Spleen (tissue), 11 donors: ENCODE data around the gene ACR. TPM values are rescaled to one million over a fixed set of nuclear protein-coding genes. Genes with fewer than 3 reads are reported as not detected.

ENCODE experiments used
- DNase-seq: peaks from one replicate; pipeline ENCODE4 v3.0.0-alpha.2; 2020
- H3K27ac ChIP-seq, 8 donors: fragments of 200-600 bp; sonication (generic) in 7 of 8; 1 replicate in 4 of 8; 2 replicates in 4 of 8; pipeline versions ENCODE4 v1.5.0 to v1.8.0; 2016 to 2021; ENCODE audit warnings: inconsistent platforms in 4 of 8, mild to moderate bottlenecking in 4 of 8, moderate library complexity in 1 of 8
- H3K27me3 ChIP-seq, 7 donors: fragments of 200-600 bp; sonication (generic) in 6 of 7; replicated peaks in 1 of 7; 1 replicate in 4 of 7; 2 replicates in 3 of 7; pipeline versions ENCODE4 v1.5.0 to v1.8.0; 2016 to 2021; ENCODE audit warnings: inconsistent platforms in 3 of 7, mild to moderate bottlenecking in 1 of 7
- H3K36me3 ChIP-seq, 6 donors: fragments of 200-600 bp; sonication (generic) in 5 of 6; 1 replicate in 4 of 6; 2 replicates in 2 of 6; pipeline versions ENCODE4 v1.5.0 to v1.8.0; 2016 to 2021; ENCODE audit warnings: inconsistent platforms in 2 of 6
- H3K4me1 ChIP-seq, 6 donors: fragments of 200-600 bp; sonication (generic) in 5 of 6; 1 replicate in 3 of 6; 2 replicates in 3 of 6; pipeline versions ENCODE4 v1.5.0 to v1.8.0; 2016 to 2021; ENCODE audit warnings: inconsistent platforms in 3 of 6
- H3K4me3 ChIP-seq, 8 donors: fragments of 200-600 bp; sonication (generic) in 7 of 8; 1 replicate in 4 of 8; 2 replicates in 4 of 8; pipeline versions ENCODE4 v1.5.0 to v1.8.0; 2016 to 2021; ENCODE audit warnings: inconsistent platforms in 4 of 8, mild to moderate bottlenecking in 4 of 8, moderate library complexity in 2 of 8
- H3K9me3 ChIP-seq, 8 donors: fragments of 200-600 bp; sonication (generic) in 7 of 8; 1 replicate in 4 of 8; 2 replicates in 4 of 8; pipeline versions ENCODE4 v1.5.0 to v1.8.0; 2016 to 2021; ENCODE audit warnings: inconsistent platforms in 4 of 8
- CTCF ChIP-seq, 11 experiments: fragments of 200-600 bp in 7 of 11; fragments of 450-650 bp in 4 of 11; sonication (generic) in 4 of 11; IDR thresholded peaks in 8 of 11; conservative IDR thresholded peaks in 3 of 11; 1 replicate in 7 of 11; 2 replicates in 4 of 11; pipeline versions ENCODE4 v1.4.0 to v1.8.0; 2016 to 2021; ENCODE audit warnings: antibody characterized with exemption in 11 of 11, inconsistent platforms in 4 of 11, mild to moderate bottlenecking in 1 of 11
- POLR2A ChIP-seq, 3 donors: fragments of 450-650 bp; IDR thresholded peaks; one replicate each; pipeline ENCODE4 v1.5.1; 2017; ENCODE audit warnings: antibody characterized with exemption in 3 of 3, mild to moderate bottlenecking in 1 of 3
- POLR2AphosphoS5 ChIP-seq, 3 donors: sonication (generic); formaldehyde crosslinking; IDR thresholded peaks; one replicate each; pipeline ENCODE4 v1.5.1; 2017; ENCODE audit warnings: antibody characterized with exemption in 3 of 3
- WGBS, 5 donors: extraction: QIAGEN DNeasy Blood & Tissue Kit in 3 of 5; methylation state at CpG; one replicate each; pipeline versions ENCODE4 v1.1.5 to v1.1.7; 2013 to 2018; 5-methylcytosine and 5-hydroxymethylcytosine counted together
- intact Hi-C: fragments of 100-400 bp; cut with DNase I; formaldehyde crosslinking; loops from one replicate; pipeline ENCODE4 v1.15.0; 2023; ENCODE audit warnings: low total_unique reads
- polyA plus RNA-seq, 3 donors: library from polyadenylated mRNA; stranded (reverse); fragments of 200-250 nt; gene quantifications; one replicate each; pipeline ENCODE4 v1.2.1, GENCODE V29; 2013
- total RNA-seq, 7 donors: library from RNA; depleted of rRNA in 3 of 7; stranded (reverse); fragments of >200 nt in 3 of 7; fragmentation: NEBNext Ultra II Directional in 4 of 7; extraction: Animal tissue kit (Norgen Biotek cat#: 25700) in 4 of 7; gene quantifications; one replicate each; pipeline versions ENCODE4 v1.1.0 to v1.2.1, GENCODE V29; 2016 to 2021
- donor health status: healthy with polysubstance abuse.
- donor health status: DM: no; HTN: no; CAD: no; lungs with moderate emphysema.
- donor health status: DM: no; HTN: no; CAD: no.
- donor health status: Bipolar disorder and iron deficiency.
- donor health status: healthy.
- donor health status: DM: no; HTN: no; CAD: no.
- donor health status: DM: yes; HTN: yes; CAD: no.

Gene ACR
- total and polyA plus RNA-seq, 10 donors: 0.21 to 12.5 (median 1.7) TPM

GRCh38 chr22:50720301-50721256, 17.4 kb upstream of the ACR start:
- TF ChIP-seq CTCF (IDR thresholded peaks at IDR 0.05 in 8 of 11, conservative IDR thresholded peaks at IDR 0.05 in 3 of 11) (no peak), POLR2AphosphoS5 (IDR thresholded peaks at IDR 0.05) (peak in 2 of 3 donors; percentile 25 to 60), POLR2A (IDR thresholded peaks at IDR 0.05) (no peak)
- DNase-seq: no peak
- WGBS, 5 donors: 48 to 91% (median 77%) methylated on average over 77 to 132 of the region's 132 CpGs

DNA sequence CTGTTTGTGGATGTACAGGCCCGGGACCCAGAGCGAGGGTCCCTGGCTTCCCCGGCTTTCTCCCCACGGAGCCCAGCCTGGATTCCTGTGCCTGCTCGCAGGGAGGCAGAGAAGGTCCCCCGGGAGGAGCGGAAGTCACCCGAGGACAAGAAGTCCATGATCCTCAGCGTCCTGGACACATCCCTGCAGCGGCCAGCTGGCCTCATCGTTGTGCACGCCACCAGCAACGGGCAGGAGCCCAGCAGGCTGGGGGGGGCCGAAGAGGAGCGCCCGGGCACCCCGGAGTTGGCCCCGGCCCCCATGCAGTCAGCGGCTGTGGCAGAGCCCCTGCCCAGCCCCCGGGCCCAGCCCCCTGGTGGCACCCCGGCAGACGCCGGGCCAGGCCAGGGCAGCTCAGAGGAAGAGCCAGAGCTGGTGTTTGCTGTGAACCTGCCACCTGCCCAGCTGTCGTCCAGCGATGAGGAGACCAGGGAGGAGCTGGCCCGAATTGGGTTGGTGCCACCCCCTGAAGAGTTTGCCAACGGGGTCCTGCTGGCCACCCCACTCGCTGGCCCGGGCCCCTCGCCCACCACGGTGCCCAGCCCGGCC, 16.7 kb upstream of the ACR start:
- 79 to 85% (median 81%) methylated on average over 18 to 32 of the region's 32 CpGs for WGBS, 5 donors
- no peaks in the 10 kb centered on the region for H3K9me3 ChIP-seq

More at GRCh38 chr22:50720301-50721256, 17.4 kb upstream of the ACR start:
- peak overlapping the region in 1 of 8 donors; percentile 21 for H3K4me3 ChIP-seq
- peaks cover 0 to 67% (median 0%) of the 10 kb centered on the region in 6 donors for H3K36me3 ChIP-seq
- peaks cover 0 to 86% (median 41%) of the 10 kb centered on the region in 6 donors for H3K4me1 ChIP-seq
- H3K9me3 ChIP-seq: no peaks in the 10 kb centered on the region
- peaks cover 0 to 10% (median 0%) of the 10 kb centered on the region in 7 donors for H3K27me3 ChIP-seq
- intact Hi-C loops: no loop called here
- H3K27ac ChIP-seq: peak overlapping the region in 5 of 8 donors; percentile 23 to 48 (median 43)

DNA sequence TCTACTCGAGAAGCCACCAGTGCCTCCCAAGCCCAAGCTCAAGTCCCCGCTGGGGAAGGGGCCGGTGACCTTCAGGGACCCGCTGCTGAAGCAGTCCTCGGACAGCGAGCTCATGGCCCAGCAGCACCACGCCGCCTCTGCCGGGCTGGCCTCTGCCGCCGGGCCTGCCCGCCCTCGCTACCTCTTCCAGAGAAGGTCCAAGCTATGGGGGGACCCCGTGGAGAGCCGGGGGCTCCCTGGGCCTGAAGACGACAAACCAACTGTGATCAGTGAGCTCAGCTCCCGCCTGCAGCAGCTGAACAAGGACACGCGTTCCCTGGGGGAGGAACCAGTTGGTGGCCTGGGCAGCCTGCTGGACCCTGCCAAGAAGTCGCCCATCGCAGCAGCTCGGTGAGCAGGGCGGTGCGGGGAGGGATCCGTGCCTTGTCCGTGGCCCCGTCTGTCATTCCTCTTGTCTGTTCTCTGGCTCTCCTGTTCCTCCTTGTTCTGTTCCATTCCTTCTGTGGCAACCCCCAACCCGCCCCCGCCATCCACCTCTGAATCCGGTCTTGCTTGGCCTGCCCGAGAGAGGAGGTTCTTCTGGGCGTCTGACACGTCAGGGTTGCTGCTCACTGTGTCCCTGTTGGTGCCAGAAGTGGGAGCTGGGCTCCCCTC, 15.8 kb upstream of the ACR start:
- TF ChIP-seq POLR2AphosphoS5 (IDR thresholded peaks at IDR 0.05): peak in 2 of 3 donors; percentile 32 to 44
- TF ChIP-seq POLR2A (IDR thresholded peaks at IDR 0.05): no peak
- H3K4me1 ChIP-seq: peaks cover 0 to 94% (median 52%) of the 10 kb centered on the region in 6 donors
- peak overlapping the region in 5 of 8 donors; percentile 5 to 46 (median 42) for H3K27ac ChIP-seq
- H3K9me3 ChIP-seq: no peaks in the 10 kb centered on the region
- no peak for DNase-seq
- peaks cover 0 to 70% (median 6%) of the 10 kb centered on the region in 6 donors for H3K36me3 ChIP-seq
- no peak overlapping the region for H3K4me3 ChIP-seq
- WGBS, 5 donors: 80 to 90% (median 86%) methylated on average over 29 to 33 of the region's 33 CpGs
- intact Hi-C loops: no loop called here
- H3K27me3 ChIP-seq: peaks cover 0 to 10% (median 0%) of the 10 kb centered on the region in 7 donors

More for the DNA sequence above, 16.7 kb upstream of the ACR start:
- Histone ChIP-seq H3K27me3 (peaks cover 0 to 10% (median 0%) of the 10 kb centered on the region in 7 donors), H3K36me3 (peaks cover 0 to 70% (median 3%) of the 10 kb centered on the region in 6 donors), H3K27ac (peak overlapping the region in 5 of 8 donors; percentile 23 to 48 (median 43)), H3K4me1 (peaks cover 0 to 89% (median 45%) of the 10 kb centered on the region in 6 donors), H3K4me3 (no peak overlapping the region)
- intact Hi-C loops: no loop called here
- TF ChIP-seq POLR2AphosphoS5 (IDR thresholded peaks at IDR 0.05) (peak; percentile 33 to 60 (median 59)), POLR2A (IDR thresholded peaks at IDR 0.05) (no peak)
- no peak for DNase-seq

DNA sequence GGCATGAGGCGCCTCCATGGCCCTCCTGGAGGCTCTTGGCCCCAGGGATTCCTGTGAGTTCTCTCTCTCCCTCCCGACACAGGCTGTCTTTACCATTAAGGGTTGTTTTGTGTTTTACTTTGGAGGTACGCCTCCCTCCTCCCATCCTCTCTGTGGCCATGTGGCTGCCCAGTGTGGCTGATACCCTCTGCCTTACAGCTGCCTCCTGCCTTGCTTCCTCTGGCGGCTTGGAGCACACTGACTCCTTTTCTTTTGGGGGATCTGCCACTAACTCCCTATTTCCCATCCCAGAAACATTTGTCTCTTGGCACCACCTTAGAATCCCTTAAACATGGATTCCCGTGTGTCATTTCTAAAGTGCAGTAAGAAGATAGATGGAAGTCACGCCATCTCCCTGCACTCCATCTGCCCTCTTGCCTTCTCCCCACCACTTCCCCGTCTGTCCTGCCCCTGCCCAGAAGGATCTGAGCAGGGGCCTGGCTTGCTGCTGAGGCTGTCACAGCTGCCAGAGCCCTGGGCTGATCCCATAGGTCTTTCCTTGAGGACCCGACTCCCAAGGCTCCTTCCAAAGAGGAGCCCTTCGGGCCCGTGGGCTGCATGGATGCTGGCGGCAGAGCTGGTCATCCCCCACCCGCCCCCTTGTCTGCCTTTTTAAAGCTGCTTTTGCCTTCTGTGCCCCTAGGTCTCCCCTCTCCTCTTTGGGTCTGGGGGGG, 15.1 kb upstream of the ACR start:
- intact Hi-C loops: no loop called here

More for the DNA sequence above, 15.1 kb upstream of the ACR start:
- TF ChIP-seq POLR2AphosphoS5 (IDR thresholded peaks at IDR 0.05) (no peak), POLR2A (IDR thresholded peaks at IDR 0.05) (no peak), CTCF (IDR thresholded peaks at IDR 0.05 in 8 of 11, conservative IDR thresholded peaks at IDR 0.05 in 3 of 11) (no peak)
- 73 to 86% (median 81%) methylated on average over 12 of the region's 12 CpGs for WGBS, 5 donors
- DNase-seq: no peak
- Histone ChIP-seq H3K36me3 (peaks cover 0 to 68% (median 6%) of the 10 kb centered on the region in 6 donors), H3K27me3 (peaks cover 0 to 10% (median 0%) of the 10 kb centered on the region in 7 donors), H3K9me3 (no peaks in the 10 kb centered on the region), H3K4me1 (peaks cover 0 to 94% (median 58%) of the 10 kb centered on the region in 6 donors), H3K27ac (peak overlapping the region in 3 of 8 donors; percentile 42 to 46 (median 43)), H3K4me3 (no peak overlapping the region)
